GM03348 (cell line): Measurements from ENCODE around the gene NAMPT.
"Not testable (repeated sequence)": the region's sequence is repeated elsewhere in the genome, so short reads cannot be mapped to it uniquely, and the experiment has no call there.

ENCODE experiments used
- DNase-seq: peaks from one replicate; pipeline ENCODE4 v3.0.0; 2012; ENCODE audit warnings: low spot score

The NAMPT gene

GRCh38 chr7:106304568-106304967 lies 19.8 kb upstream of the NAMPT start:
- no peak for DNase-seq

DNA sequence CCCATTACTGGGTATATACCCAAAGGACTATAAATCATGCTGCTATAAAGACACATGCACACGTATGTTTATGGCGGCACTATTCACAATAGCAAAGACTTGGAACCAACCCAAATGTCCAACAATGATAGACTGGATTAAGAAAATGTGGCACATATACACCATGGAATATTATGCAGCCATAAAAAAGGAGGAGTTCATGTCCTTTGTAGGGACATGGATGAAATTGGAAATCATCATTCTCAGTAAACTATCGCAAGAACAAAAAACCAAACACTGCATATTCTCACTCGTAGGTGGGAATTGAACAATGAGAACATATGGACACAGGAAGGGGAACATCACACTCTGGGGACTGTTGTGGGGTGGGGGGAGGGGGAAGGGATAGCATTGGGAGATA lies 13.8 kb upstream of the NAMPT start:
- DNase-seq, result not testable (repeated sequence)

- DNase-seq, result not testable (repeated sequence)
Observed at GRCh38 chr7:106298155-106298554, 13.4 kb upstream of the NAMPT start.

- no peak for DNase-seq
Observed at GRCh38 chr7:106294334-106294733, 9.6 kb upstream of the NAMPT start.

DNA sequence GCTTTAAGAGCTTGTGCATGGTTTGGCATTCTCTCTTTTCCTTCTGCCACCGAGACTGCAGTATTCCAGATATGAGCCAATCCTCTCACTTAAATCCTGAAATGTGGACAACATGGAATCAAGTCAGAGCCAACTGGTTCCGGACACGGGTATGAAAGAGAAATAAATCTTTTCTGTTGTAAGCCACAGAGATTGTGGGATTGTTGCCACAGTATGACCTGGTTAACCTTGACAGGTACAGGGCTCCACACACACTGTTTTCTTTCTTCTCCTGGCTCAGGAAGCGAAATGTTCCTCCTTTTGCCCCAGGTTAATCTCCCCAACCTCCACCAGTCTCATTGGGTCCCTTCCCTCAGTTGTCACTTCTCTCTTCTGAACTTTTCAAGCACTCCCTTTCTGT lies 6.5 kb upstream of the NAMPT start:
- no peak for DNase-seq

DNA sequence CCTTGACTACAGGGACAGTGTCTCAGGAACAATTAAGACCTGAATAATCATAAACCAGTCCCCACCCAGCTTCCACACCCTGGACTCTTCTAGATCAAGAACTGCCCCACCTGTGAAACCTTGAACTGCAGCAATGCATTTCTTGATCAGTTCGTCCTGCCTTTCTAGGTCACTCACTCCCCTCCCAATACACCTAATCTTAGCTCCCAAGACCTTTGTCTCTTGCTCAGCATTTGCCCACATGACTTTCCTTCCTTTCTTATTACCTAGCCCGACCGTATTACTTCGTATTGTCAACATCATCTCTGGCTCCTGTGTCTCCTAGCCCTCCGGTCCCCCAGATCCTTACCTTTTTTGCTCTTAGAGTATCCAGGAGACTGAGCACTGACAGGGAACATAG lies 5.5 kb upstream of the NAMPT start:
- DNase-seq, result no peak

- DNase-seq, result peak; percentile 11
Observed at GRCh38 chr7:106289848-106290247, 5.1 kb upstream of the NAMPT start.

DNA sequence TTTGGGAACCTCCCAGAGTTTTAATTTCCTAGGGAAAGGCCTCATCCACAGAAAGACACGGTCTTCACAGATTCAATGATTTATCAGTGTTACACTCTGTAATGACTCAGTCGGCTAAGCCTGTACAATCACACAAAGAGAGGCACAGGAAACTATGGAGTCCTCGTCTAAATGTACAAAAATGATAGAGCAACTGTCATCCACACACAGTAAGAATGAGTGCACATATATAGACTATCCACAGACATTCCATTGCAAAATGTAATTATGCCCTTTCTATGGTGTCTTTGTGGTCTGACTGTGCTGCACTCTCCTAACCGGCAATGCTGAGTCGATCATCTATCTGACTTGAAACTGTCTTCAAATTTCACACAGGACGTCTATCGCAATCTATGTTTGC lies 3.5 kb upstream of the NAMPT start:
- no peak for DNase-seq

DNA sequence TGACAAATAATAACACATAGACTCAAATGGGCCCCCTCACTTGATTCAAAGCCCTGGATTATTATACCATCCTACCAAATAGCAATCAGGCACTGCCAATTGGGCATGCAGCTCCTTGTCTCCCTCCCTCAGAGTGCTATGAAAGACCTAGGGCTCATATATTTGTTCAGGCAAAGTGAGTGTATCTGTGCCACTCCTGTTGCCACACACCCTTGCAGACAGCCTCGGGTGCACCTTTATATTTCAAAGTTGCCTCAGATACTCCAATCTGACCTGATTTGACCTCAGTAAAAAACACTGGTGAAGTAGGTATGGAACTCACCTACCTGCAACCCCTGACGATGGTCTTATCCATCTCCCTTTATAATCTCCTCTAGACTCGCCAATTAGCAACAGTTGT lies 3.0 kb upstream of the NAMPT start:
- no peak for DNase-seq

GRCh38 chr7:106285855-106286492 lies 1.2 kb upstream of the NAMPT start:
- DNase-seq, result peak; percentile 10

GRCh38 chr7:106285051-106285854 lies 470 bp upstream of the NAMPT start:
- peak; percentile 99 for DNase-seq

- DNase-seq, result peak; percentile 57
Observed at GRCh38 chr7:106283831-106284713, 711 bp downstream of the NAMPT start.

GRCh38 chr7:106283501-106283830 lies 1.3 kb downstream of the NAMPT start:
- DNase-seq, result no peak

DNA sequence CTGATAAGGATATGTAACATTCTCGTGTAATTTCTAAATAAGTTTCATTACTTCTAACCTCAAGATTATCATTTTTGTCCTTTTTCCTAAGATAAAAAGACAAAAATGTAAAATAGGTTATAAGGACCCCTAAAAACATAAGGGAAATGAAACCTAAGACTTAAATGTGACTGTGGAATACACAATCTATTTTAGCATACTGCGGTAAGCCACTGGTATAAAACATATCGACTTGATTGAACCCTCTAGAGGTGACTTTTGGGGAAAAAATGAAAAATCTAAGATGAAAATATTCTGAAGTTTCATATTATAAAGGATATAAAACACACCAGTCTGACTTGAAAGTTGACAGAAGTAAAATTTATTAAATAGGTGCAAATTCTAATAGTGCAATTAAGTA lies 1.9 kb downstream of the NAMPT start:
- DNase-seq, result no peak

DNA sequence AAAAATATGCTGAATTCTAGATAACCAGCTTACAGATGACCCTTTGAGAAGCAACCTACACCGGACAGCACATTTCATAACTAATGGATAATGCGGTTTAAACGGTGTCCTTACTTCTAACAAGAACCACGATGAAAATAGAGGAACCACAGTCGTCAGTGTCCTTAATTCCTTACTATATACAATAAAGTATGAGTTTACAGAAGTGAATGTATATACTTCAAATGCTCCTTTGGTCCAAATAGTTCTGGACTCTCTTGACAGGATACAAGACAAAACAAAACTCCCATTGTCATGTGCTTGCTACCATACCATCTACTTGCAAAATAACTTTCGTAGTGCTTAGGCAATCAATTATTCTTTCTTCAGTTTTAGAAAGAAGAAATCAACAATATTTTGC lies 2.4 kb downstream of the NAMPT start:
- DNase-seq, result no peak

- no peak for DNase-seq
Observed at GRCh38 chr7:106281585-106282318, 3.0 kb downstream of the NAMPT start.

- DNase-seq, result no peak
Observed at GRCh38 chr7:106281127-106281526, 3.7 kb downstream of the NAMPT start.

- no peak for DNase-seq
Observed at GRCh38 chr7:106279425-106280197, 5.2 kb downstream of the NAMPT start.

GRCh38 chr7:106278695-106279094 lies 6.1 kb downstream of the NAMPT start:
- no peak for DNase-seq

- DNase-seq, result no peak
Observed at GRCh38 chr7:106277976-106278375, 6.8 kb downstream of the NAMPT start.

DNA sequence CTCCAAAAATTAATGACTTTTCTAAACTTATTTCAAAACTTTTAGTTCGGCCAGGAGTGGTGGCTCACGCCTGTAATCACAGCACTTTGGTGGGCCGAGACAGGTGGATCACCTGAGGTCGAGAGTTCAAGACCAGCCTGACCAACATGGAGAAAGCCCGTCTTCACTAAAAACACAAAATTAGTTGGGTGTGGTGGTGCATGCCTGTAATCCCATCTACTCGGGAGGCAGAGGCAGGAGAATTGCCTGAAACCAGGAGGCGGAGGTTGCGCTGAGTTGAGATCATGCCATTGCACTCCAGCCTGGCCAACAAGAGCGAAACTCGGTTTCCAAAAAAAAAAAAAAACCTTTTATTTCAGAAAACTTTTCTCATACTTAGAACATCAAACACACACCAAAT lies 8.3 kb downstream of the NAMPT start:
- no peak for DNase-seq
